Stimulated activated CD8-positive, alpha-beta memory T cell treated with anti-CD3 and anti-CD28 coated beads, Interleukin-7, amount 100 ng/mL, for 1 hour (primary cell): Measurements from ENCODE around the gene CMTM4.
A peak's percentile ranks its signal among the peaks of the same experiment; 100 is the strongest.

Experiments used
- DNase-seq, 2 donors: peaks; one replicate each; pipeline ENCODE4 v3.0.0-alpha.2; 2020; ENCODE audit warnings: low read depth in 2 of 2

Gene CMTM4

DNA sequence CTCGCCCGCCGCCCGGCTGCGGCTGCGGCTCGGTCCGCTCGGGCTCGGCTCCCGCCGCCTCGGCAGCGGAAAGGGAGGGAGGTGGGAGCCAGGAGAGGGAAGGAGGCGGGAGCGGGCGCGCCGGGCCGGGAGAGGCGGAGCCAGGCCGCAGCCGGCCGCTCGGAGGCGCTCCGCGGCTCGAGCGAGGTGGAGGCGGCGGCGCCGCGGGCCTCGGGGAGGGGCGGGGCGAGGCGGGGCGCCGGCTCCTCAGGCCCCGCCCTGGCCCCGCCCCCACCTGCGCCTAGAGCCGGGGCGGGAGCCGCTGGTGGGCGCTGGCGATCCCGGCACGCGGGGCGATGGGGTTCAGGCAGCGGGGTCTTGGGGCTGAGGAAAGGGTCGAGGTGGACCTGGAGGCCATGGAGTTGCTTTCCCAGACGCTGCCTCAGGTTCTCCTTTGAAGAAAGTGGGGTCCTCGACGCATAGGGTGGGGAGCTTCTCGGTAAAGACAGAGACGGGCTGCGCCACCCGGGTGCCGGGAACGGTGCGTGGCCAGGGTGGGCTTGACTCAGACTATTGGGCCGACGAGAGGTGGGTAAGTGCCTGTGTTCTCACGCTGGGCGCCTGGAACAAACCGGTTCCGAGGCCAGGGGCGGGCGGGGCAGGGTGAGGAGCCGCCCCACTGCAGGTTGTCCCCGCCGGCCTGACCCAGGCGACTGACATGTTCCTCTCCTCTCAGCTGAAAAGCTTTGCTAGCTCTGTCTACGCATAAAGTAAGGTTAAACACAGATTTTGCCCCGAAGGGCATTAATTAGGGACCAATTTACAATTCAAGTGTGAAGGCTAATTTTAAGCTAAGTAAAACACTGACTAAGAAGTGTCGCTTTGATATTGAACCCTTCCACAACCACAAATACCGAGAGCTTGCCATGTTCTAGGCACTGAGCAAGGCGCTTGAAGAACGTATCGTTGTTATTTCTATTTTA is at the start of gene CMTM4:
TSS of gene CMTM4 (minus strand) at position 75 of the 962 bp plus-strand sequence. CDS start 218 bp downstream, outside the sequence.
- peak; percentile 43 to 45 for DNase-seq

DNA sequence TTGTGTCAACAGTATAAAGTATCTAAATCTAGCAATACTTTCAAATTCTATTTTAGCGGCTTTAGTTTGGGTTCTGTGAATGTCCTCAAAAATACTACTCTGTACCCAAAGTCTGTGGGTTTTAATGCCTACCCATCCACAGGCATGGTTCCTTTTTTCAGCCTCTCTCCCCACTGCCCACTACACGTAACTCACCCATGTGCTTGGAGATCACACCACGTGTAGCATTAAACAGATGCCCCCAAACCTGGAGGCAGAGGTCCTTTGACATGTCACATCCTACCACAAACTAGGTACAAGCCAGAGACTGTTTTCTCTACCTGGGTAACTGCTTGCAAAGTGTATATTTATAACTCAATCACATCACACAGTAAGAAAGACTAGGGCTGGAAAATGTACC is 49.5 kb upstream of the CMTM4 start:
- no peak for DNase-seq

DNA sequence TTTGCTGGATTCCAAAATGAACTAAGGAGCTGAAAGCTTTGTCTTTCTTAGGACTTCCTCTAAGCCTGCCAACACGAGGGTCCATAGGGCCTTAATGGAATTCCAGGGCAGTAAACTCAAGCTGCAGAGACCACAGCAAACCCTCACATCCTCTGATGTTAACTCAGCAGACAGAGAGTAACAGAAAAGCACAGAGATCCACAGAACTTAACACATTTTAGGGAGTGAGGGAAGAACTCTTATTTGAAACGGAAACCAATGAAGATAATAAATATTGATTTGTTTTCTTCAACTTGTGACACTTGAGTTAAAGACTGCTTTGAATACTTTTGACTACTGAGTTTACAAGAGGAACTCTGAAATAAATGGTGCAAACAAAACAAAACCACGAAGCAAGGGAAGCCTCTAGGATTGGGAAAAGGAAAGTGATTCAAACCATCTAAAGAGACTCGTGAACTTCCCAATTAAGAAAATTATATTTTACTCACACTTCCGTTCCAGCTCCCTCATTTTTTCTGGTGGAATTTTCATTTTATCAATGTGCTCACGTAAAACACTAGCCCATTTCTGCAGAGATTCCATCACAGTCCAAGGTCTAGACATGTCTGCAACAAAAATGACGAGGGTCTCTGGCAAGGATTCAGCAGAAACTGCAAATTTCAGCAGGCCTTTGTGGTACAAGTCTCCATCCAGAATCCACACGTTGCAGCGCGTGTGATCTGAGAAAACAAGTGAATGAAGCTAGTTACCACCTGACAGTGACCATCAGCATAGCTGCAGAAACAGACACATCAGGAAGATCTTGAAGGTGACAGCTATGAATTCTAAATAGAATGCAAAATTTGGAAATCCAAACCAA is 45.6 kb upstream of the CMTM4 start:
- DNase-seq, result no peak

DNA sequence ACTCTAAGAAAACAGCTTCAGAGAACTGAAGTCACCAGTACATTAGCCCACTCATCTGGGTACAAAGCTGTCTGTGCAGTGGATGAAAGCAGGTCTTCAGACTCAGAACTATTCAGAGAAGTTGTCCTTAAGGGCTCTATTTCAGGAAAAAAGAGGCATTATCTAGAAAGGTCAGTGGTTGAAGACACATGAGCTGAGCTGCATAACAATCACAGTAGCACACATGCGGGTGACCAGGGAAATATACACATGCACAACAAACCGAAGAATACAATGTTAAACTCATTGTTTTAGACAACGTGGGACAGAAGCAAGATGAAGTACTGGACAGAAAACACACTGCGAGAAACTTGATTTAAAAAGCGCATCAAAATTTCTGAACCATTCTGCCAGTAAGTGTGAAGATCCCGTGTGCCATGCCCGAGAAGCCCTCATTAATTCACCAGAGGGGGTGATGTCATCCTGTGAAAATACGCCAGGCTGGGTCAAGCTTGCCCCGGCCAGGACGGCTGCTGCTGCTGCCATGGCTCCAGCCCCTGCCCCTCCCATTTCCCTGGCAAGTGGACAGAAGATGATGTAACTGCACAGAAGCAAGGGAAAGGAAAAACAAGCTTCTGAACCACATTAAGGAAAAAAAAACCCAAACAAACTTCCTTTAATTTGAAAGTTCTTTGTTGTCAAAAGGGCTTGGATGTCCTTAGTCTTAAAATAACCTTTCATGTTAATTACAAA is 44.8 kb upstream of the CMTM4 start:
- DNase-seq, result no peak

DNA sequence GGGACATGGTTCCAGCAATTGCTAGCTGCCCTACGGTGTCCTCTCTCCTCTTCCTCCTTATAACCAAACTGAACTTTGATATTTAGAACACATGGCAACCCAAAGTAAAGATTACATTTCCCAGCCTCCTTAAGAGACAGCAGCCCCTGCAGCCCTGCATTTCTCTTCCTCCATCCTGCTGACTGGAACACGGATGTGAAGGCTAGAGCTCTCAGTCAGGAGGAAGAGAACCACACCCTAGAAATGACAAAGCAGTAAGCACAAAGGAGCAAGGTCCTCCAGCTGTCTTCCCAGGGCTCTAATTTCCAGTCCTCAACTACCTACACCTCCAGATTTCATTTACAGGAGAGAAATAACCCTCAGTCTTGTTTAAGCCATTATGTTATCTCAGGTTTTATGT is 44.0 kb upstream of the CMTM4 start:
- DNase-seq, result no peak

DNA sequence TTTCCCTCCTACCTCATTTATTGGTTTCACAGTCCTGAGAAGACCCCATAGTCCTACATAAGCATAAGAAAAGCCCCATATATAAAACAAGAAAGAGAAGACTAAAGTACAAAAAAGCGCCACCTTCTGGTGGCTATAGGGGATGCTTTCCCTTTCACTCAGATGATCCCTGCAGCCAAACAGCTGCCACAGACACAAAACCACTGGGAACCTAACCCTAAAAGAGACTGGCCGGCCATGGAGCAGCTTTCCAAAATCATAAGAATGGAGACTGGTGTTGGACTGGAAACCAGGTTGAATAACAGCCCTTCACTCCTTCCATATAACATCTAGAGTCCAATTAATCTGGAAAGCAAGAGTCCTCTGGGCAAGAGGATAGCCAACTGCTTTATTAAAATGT is 43.5 kb upstream of the CMTM4 start:
- DNase-seq, result no peak

DNA sequence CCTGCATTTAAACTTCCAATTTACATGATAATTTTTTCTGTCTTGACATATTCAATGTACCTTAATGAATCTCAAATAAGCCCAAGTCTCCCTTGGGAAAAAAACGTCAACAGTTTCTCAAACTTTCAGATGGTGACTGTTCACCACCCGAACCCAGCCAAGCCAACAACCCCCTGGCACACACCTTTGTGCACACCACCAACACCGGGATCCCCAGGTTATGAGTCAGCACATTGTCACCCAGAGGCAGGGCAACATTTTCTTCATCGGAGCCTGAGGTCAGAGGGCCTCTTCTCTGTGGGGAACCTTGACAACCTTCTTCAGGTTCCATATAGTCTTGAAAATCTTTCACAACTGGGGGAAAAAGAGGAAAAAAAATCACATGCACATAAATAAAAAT is 39.3 kb upstream of the CMTM4 start:
- no peak for DNase-seq

DNA sequence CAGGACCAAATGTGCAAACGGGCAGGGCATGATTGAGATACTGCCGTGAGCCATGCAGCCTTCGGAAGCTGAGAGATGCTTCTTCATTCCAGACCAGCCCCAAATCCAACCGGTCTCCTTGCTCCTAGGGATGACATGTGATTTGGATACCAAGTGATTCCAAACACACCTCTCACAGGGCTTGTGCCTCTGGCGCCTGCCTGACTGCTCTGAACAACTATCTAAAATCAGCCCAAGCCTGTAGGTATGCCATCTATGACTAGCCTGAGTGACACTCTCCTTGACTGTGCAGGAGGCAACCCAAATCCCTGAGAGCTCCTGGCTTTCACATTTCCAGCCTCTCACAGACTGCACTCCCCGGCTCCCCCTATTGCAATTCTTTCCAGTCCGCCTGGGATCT is 34.6 kb upstream of the CMTM4 start:
- DNase-seq, result no peak

DNA sequence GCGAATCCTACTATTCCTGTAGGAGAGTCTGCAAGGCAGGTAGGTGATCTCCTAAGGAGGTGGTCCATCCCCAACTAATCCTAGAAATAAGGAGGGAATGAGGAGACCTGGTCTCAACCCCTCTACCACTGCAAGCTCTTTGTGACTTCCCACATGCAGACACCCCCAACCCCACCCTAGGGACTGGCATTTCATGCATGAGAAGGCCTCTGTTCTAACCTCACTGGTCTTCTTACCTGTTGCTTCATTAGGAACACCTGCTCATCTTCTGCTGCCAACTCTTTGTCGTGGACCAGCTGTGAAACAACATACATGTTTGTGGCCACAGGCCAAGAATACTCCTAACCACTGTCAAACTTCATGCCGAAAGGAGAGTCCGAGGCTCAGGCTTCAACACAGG is 32.3 kb upstream of the CMTM4 start:
- DNase-seq, result no peak

DNA sequence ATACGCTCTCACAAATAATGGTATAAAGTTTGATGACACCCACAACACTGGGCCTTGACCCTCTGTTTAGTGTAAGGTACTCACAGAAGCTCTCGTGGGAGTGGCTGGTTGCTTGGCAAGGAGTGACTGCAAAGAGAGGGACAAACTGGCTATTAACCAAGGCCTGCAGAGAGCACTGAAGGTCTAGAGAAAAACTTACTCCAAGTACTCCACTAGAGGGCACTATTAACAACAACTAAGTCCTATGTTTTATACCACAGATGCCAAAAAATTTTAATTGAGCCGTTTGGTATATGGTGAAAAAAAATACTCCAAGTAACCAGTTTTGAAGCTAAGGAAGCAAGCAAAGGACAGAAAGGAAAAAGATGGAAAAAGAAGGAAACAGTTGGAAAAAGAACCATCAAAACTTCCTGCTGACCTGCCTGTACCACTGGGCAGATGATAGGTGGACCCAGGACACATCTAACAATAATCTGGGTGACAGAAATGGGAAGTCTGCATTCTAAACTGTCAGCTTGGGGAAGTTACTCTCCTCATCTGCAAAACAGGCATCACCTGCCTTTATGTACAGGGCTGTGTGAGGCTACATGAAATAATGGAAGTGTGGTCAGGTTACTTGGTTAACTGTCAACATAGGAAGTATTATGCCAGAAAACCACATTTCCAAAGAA is 31.7 kb upstream of the CMTM4 start:
- no peak for DNase-seq

DNA sequence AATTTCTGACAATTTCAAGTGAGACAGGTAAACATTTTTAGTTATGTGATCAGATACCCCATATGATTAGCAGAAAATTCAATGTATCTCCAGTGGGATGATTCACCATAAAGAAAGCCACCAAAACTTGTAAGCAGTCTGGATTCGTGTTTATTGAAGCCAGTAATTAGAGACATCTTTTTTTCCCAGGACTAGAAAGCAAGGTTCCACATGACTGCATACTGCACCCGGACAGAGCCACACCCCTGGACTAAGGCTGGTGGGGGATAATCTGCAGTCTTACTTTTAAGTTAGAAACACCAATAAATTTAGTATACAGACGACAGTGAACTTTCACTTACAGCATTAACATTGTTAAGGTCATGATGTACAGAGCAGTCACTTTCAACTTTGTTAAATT is 24.2 kb upstream of the CMTM4 start:
- DNase-seq, result no peak

DNA sequence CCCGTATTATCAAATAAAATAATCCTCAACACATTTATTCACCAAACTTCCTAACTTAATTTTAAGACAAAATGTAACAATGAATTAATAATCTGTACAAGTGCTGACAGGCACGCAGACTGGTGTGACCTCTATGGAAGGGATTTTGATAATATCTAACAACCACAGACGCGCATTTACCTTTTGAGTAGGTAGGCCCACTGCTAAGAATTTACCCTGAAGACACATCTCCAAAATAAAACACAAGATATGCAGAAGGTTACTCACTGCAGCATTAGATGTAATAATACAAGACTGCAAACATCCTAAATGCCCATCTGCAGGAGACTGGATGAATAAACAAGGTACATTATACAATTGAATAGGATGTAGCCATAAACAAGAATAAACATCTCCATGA is 22.7 kb upstream of the CMTM4 start:
- DNase-seq, result no peak

DNA sequence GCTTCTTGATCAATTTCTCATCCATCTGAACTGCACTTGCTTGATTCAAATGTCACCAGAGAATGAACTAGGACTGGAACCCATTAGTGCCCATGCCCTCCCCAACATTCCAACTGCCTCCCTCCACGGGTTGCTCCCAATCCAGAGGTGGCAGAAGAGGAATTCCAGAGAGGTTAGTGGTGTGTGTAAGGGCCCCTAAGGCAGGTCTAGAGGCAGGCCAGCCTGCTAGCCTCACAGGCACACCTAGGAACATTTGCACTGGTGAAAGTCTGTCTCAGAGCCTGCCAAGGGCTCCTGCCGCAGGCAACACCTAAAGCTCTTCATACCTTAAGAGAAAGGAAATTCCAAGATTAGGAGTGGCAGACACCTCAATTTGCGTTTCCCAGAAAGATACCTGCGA is 21.2 kb upstream of the CMTM4 start:
- DNase-seq, result no peak

DNA sequence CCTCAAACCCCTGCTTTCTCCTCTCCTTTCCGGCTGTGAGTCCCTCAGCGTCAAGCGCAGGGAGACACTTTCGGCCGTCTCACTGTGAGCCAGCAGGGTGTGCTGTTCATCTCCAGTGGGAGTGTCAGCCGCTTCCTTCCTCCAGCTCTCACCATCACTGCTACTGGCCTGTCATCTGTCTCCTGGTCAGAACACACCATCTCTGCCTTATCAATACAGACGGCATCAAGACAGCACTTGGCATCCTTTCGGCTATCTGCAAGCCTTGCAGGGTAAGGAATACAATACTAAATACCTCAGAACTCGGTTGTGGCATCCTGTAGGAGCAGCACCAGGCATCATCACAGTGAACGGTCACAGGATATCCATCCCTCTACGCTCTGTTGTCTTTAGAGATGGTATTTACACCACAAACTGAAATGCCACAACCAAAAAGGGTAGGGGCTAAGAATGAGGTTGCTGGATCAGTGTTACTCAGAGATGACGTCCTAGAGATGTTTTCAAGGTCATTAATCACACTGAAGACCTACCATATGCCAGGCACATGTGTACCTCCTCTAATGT is 20.7 kb upstream of the CMTM4 start:
- no peak for DNase-seq

DNA sequence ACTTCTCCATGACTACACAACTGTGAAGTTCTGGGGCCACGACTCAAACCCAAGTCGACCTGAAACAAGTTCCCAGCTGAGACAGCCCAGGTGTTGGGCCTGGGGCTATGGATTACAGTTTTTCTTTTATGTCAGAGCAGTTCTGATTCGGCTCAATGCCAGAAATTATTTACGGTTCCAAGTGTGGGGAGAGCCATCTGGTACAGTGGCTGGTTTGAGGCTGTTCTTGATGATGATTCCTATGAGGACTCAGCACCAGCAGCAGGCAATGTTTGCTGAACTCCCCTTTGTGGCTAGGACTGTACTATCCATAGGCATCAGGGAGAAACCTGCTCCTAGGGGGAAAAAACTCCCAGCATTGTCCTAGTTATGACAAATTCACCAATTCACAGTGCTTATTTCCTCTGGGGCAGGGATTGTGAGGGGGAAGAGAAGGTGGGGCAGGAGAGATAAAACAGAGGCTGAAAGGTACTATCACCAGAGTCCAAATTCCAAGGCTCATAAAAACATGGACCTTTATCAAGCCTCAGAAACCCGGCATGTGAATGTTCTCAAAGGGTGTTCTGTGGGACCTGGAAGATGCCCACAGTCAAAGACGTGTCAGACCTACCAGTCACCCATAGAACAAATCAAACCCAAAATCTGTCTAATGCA is 18.2 kb upstream of the CMTM4 start:
- DNase-seq, result no peak

DNA sequence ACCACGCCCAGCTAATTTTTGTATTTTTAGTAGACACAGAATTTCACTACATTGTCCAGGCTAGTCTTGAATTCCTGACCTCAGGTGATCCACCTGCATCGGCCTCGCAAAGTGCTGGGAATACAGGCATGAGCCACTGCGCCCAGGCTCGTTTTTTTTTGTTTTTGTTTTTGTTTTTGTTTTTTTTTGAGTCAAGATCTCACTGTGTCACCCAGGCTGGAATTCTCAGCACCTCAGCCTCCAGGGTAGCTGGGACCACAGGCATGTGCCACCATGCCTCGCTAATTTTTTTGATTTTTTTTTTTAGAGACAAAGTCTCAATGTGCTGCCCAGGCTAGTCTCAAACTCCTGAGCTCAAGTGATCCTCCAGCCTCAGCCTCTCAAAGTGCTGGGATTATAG is 17.5 kb upstream of the CMTM4 start:
- no peak for DNase-seq

DNA sequence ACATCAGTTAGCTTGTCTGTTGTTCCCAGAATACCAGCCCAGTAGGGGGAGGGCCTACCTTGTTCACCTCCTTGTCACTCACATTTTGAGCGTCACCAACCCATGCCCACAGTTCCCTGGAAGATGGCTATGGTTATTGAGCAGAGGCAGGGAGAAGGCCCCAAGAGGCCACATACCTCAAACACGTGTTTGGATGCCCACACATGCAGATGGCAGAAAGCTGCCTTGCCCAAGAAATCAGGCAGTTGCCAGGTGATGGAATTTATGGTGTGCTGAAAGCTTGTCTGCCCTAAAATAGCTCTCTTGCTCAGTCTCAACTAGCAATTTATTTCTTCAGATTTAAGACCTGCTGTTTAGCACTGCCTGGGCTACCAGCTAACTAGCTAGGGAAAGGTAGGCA is 16.5 kb upstream of the CMTM4 start:
- DNase-seq, result no peak

DNA sequence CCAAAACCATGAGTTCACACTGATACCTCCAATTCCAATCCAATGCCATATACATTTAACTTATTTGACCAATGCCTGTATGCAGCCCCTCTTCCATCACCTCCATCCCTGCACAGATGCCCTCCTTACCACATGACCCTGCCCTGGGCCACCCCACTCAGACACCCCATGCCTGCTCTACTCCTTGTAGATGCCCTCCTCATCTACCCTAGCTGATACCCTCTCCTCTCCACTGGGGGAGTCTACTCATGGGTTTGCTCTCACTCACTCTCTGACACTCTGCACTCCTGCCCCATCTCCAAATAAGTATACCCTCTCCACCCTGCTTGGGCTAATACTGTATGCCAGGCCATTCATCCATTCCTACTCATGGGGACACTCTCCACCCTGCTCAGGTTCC is 16.0 kb upstream of the CMTM4 start:
- no peak for DNase-seq

DNA sequence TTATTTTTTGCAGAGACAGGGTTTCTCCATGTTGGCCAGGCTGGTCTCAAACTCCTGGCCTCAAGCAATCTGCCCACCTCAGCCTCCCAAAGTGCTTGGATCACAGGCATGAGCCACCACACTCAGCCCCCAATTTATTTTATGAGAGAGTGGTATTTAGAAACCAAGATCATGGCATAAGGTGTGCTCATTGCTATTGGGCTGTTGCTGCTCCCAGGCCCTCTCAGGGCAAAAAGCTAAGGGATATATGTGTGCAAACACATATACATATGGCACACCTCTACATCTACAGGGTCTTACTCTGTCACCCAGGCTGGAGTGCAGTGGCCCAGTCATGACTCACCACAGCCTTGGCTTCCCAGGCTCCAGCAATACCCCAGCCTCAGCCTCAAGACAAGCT is 15.0 kb upstream of the CMTM4 start:
- no peak for DNase-seq

DNA sequence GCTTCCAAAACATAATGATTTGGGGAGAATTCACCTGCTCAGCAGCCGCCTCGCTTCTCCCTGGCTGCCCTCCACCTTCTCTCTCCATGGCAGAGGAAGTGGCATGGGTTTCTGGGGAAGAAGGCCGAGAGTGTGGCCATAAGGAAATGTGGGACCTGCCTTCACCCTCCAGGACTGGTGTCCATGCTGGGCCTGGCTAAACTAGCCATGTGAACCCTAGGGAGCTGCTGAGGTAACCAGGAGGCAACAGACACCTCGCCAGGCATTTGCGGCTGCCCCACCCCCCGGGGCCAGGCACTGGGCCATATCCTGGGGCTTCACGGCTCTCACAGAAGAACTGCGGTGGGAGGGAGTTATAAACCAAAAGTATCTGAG is 9.9 kb upstream of the CMTM4 start:
- no peak for DNase-seq
